Motor neuron (in vitro differentiated cells): ENCODE measurements around the gene OLFM2. TPM values are rescaled to one million over a fixed set of nuclear protein-coding genes. Genes with fewer than 3 reads are reported as not detected.
"Not testable (repeated sequence)": the region's sequence is repeated elsewhere in the genome, so short reads cannot be mapped to it uniquely, and the experiment has no call there.

Experiments
- ATAC-seq, 8 experiments: fragments of 200-7000 bp; cut with Tn5 transposase; replicated peaks in 6 of 8; 2 replicates each; pipeline ENCODE4 v1.8.0; 2021; ENCODE audit warnings: mild to moderate bottlenecking in 8 of 8, moderate library complexity in 8 of 8
- H3K27ac ChIP-seq, 2 donors: fragments of 250-450 bp; sonication (Bioruptor Pico); 2 replicates each; pipeline ENCODE4 v1.9.0; 2021; ENCODE audit warnings: antibody characterized with exemption in 2 of 2, mild to moderate bottlenecking in 2 of 2, moderate library complexity in 1 of 2
- H3K4me1 ChIP-seq, 2 donors: fragments of 250-450 bp; sonication (Bioruptor Pico); replicated peaks in 1 of 2; 2 replicates each; pipeline ENCODE4 v1.6.1; 2021; ENCODE audit warnings: antibody characterized with exemption in 2 of 2, mild to moderate bottlenecking in 2 of 2, moderate library complexity in 1 of 2
- H3K4me3 ChIP-seq, 5 donors: fragments of 250-450 bp; sonication (Bioruptor Pico); 2 replicates each; pipeline ENCODE4 v1.9.0; 2021; ENCODE audit warnings: antibody characterized with exemption in 5 of 5, mild to moderate bottlenecking in 5 of 5, moderate library complexity in 4 of 5
- WGBS, 10 experiments: fragments of 450-650 bp; shearing (Covaris generic); methylation state at CpG; one replicate each; pipeline ENCODE4 v1.0.0; 2022; 5-methylcytosine and 5-hydroxymethylcytosine counted together
- in situ Hi-C, 9 experiments: fragments of 400-800 bp; cut with MboI; loops; one replicate each; pipeline ENCODE4 v1.15.0; 2021; ENCODE audit warnings: low sequenced_read_pairs in 9 of 9, low pct_unique_long_range_greater_than_20kb in 2 of 9; ENCODE audit not compliant: unreplicated experiment in 9 of 9
- total RNA-seq, 8 experiments: library from RNA; unstranded; fragments of 300-600 nt; gene quantifications; 2 replicates each; pipeline versions ENCODE4 v1.2.3 to v1.2.4, GENCODE V29; 2022

Gene OLFM2
- total RNA-seq, 8 experiments from 2014 or later, result 2.1 to 53.1 (median 32.9) TPM

DNA sequence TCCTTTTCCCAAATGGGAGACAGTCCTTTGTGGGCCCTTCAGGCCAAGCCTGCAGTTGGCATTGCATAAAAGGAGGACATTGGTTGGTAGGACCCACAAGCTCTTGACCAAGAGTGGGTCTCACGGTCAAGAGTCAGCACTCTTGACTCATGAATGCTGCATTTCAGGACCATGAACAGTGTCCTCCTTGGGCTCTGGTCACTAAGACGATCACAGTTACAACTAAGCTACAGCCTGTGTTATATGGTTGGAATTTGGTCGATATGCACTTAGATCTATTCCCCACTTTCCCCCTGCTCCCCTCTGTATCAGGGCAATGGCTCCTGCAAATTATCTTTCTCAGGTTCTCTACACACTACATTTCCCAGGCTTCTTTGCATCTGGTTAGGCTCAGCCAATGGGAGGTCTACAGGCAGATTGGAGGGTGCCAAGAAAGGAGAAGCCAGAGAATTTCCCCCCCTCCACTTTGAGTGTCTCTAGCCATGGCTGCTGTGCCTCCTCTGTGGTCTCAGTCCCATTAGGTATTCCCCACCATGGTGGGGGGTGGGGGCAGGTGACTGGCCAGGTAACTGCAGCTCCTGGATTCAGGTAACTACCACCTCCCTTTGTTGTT, 3.1 kb upstream of the OLFM2 start:
- in situ Hi-C loops, result loop anchor here in 6 of 9 experiments (10.0 to 25.0 kb wide), 5 partner anchors 85 to 448 kb away; partner anchors contain the start of genes S1PR2 (in 3 of the 6), ICAM1 (in 1 of the 6), MRPL4 (in 1 of the 6) and TYK2 (in 1 of the 6)
- no peak overlapping the region for H3K27ac ChIP-seq
- peak in 1 of 8 experiments; percentile 25 for ATAC-seq
- peaks cover 7 to 10% of the 10 kb centered on the region in 2 donors for H3K4me1 ChIP-seq
- H3K4me3 ChIP-seq, result no peak overlapping the region
- 47 to 66% (median 62%) methylated on average over 1 to 3 of the region's 3 CpGs; no CpG with 5 or more reads in 6 of the 10 experiments for WGBS, 10 experiments

DNA sequence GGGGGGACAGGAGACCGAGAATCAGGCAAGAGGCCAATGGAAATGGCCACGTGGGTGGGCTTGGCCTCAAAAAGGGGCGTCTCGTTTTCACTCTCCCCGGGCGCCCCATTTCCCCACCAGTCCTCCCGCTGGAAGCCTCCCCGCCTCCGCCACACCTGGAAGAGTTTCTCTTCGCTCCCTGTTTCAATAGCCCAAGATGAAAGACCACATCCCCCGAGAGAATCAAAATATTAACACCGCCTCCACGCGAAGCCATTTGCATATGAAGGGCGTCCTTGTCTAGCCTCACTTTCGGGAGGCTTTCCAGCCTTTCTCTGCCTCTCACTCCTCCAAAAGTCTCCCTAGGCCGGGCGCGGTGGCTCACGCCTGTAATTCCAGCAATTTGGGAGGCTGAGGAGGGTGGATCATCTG, 691 bp upstream of the OLFM2 start:
- WGBS, 10 experiments, result 0 to 60% (median 56%) methylated on average over 1 to 4 of the region's 20 CpGs; no CpG with 5 or more reads in 5 of the 10 experiments
- no peak for ATAC-seq
- no peak overlapping the region for H3K27ac ChIP-seq
- peak overlapping the region in 4 of 5 donors; percentile 57 to 94 (median 76) for H3K4me3 ChIP-seq
- in situ Hi-C loops, result loop anchor here in 6 of 9 experiments (10.0 to 25.0 kb wide), 5 partner anchors 88 to 450 kb away; partner anchors contain the start of genes S1PR2 (in 3 of the 6), ICAM1 (in 1 of the 6), MRPL4 (in 1 of the 6) and TYK2 (in 1 of the 6)
- peaks cover 10 to 17% of the 10 kb centered on the region in 2 donors for H3K4me1 ChIP-seq

GRCh38 chr19:9935506-9936325, 599 bp downstream of the OLFM2 start:
- in situ Hi-C loops, result loop anchor here in 6 of 9 experiments (10.0 to 25.0 kb wide), 5 partner anchors 89 to 452 kb away; partner anchors contain the start of genes S1PR2 (in 3 of the 6), ICAM1 (in 1 of the 6), MRPL4 (in 1 of the 6) and TYK2 (in 1 of the 6)
- H3K4me3 ChIP-seq, result peak overlapping the region; percentile 57 to 94 (median 68)
- H3K27ac ChIP-seq, result peak overlapping the region in 1 of 2 donors; percentile 5
- 0 to 20% (median 3%) methylated on average over 1 to 6 of the region's 44 CpGs; no CpG with 5 or more reads in 6 of the 10 experiments for WGBS, 10 experiments
- peak in 5 of 8 experiments; percentile 21 to 46 (median 36) for ATAC-seq
- peaks cover 10 to 17% of the 10 kb centered on the region in 2 donors for H3K4me1 ChIP-seq

DNA sequence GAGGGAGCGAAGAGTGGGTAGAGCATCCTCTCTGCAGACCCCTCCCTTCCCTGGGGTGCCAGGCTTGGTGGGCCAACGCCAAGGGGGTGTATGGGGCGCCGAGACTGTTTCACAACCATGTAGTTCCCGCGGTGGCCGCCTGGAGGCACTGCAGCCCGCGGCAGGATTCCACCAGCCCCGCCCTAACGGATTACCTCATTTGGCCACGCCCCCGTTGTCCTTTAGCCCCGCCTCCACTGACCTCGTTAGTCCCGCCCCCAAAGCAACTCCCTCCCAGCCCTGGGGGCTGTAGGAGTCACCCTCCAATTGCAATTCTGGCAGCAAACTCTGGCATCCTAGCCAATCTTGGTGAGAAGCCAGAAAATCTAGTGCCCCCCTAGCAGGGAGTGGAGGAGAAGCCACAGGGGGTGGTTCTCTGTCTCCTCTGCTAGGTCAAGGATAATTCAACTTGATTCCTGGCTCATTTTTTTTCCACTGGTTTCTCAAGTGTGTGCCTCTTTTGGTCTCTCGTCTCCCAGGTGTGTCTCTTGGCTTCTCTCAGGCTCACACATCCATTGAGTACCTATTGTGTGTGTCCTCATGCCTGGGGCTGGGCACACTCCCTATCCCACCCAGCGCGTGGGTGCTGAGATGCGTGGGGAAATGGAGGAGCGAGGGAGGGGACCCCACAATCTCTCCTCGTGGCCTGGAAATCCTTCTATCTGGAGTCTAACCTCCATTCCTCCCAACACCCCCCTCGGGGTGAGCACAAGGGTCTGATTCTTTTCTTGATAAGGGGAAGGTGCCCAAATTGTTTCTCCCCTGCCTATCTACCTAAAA, 2.0 kb downstream of the OLFM2 start:
- Histone ChIP-seq H3K4me3 (peak overlapping the region; percentile 57 to 94 (median 68)), H3K4me1 (peaks cover 10 to 17% of the 10 kb centered on the region in 2 donors), H3K27ac (no peak overlapping the region)
- 0 to 41% (median 0%) methylated on average over 2 to 4 of the region's 23 CpGs; no CpG with 5 or more reads in 3 of the 10 experiments for WGBS, 10 experiments
- in situ Hi-C loops, result loop anchor here in 6 of 9 experiments (10.0 to 25.0 kb wide), 5 partner anchors 90 to 453 kb away; partner anchors contain the start of genes S1PR2 (in 3 of the 6), ICAM1 (in 1 of the 6), MRPL4 (in 1 of the 6) and TYK2 (in 1 of the 6)
- peak; percentile 51 to 73 (median 60) for ATAC-seq

DNA sequence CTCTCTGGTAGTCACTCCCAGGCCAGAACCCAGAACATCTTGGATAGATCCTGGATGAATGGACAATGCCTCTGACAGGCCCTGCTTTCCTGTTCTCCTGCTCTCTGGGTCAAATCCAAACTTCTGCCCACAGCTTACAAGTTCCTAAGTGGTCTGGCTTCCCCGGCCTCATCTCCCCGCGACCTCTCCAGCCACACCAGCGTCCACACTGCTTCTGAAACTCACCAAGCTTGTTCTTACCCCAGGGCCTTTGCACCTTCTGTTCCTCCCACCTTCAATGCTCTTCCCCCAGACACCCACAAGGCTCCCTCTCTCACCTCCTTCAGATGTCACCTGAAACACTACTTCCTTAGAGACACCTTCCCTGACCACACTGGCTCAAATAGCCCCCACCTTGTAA, 3.5 kb downstream of the OLFM2 start:
- ATAC-seq, result no peak
- Histone ChIP-seq H3K27ac (no peak overlapping the region), H3K4me1 (peaks cover 10 to 17% of the 10 kb centered on the region in 2 donors), H3K4me3 (no peak overlapping the region)
- in situ Hi-C loops, result loop anchor here in 6 of 9 experiments (10.0 to 25.0 kb wide), 5 partner anchors 92 to 454 kb away; partner anchors contain the start of genes S1PR2 (in 3 of the 6), ICAM1 (in 1 of the 6), MRPL4 (in 1 of the 6) and TYK2 (in 1 of the 6)
- 53 to 86% (median 85%) methylated on average over 3 to 4 of the region's 4 CpGs; no CpG with 5 or more reads in 6 of the 10 experiments for WGBS, 10 experiments

DNA sequence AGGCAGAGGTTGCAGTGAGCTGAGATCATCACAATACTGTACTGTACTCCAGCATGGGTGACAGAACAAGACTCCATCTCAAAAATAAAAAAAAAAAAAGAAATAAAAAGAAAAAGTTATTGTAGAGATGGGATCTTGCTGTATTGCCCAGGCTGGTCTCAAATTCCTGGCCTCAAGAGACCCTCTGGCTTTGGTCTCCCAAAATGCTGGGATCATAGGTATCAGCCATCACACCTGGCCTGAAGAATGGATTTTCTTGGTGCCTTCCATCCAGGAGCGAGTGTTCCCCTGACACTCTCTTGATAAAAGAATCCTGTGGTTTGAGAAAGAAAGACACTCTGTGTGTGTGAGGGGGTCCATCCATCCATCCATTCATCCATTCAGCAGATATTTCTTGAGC, 4.7 kb downstream of the OLFM2 start:
- Histone ChIP-seq H3K4me1 (peaks cover 10 to 15% of the 10 kb centered on the region in 2 donors), H3K4me3 (no peak overlapping the region), H3K27ac (no peak overlapping the region)
- no peak for ATAC-seq
- in situ Hi-C loops, result loop anchor here in 6 of 9 experiments (10.0 to 25.0 kb wide), 5 partner anchors 93 to 456 kb away; partner anchors contain the start of genes S1PR2 (in 3 of the 6), ICAM1 (in 1 of the 6), MRPL4 (in 1 of the 6) and TYK2 (in 1 of the 6)
- WGBS, 10 experiments, result 80 to 100% (median 100%) methylated on average over 1 of the region's 1 CpG; no CpG with 5 or more reads in 4 of the 10 experiments

DNA sequence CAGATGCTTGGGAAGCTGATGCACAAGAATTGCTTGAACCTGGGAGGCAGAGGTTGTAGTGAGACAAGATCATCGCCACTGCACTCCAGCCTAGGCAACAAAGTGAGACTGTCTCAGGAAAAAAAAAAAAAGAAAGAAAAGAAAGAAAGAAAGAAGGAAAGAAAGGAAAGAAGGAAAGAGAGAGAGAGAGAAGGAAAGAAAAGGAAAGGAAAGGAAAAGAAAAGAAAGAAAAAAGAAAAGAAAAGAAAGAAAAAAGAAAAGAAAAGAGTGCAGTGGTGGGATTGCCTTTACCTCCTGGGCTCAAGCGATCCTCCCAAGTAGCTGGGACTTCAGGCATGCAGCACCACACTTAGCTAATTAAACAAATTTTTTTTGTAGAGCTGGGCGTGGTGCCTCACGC, 12.9 kb downstream of the OLFM2 start:
- ATAC-seq, result no peak
- H3K27ac ChIP-seq, result no peak overlapping the region
- no peaks in the 10 kb centered on the region for H3K4me1 ChIP-seq
- H3K4me3 ChIP-seq, result no peak overlapping the region
- 65 to 100% (median 88%) methylated on average over 1 to 4 of the region's 4 CpGs for WGBS, 10 experiments
- in situ Hi-C loops, result loop anchor here in 1 of 9 experiments (10.0 kb wide), 1 partner anchor 181 kb away; the partner anchor contains the start of genes ANGPTL6 and PPAN

DNA sequence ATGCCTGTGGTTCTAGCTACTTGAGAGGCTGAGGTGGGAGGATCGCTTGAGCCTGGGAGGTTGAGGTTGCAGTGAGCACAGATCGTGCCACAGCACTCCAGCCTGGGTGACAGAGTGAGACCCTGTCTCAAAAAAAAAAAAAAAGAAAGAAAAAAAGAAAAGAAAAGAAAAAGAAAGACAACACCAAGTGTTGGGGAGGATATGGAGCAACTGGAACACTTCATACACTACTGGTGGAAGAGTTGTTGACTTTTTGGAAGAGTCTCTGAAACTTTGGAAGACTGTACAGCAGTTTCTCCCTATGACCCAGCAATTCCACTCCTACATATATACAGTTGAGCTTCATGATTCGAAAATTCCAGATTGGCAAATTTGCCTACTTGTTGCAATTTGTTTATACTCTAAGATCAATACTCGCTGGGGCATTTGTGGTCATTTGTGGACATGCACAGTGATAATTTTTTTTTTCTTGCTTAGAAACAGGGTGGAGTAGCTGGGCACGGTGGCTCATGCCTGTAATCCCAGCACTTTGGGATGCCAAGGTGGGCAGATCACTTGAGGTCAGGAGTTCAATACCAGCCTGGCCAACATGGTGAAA, 13.4 kb downstream of the OLFM2 start:
- ATAC-seq, H3K4me1 ChIP-seq, H3K4me3 ChIP-seq, H3K27ac ChIP-seq: not testable (repeated sequence)
- 40 to 100% (median 77%) methylated on average over 1 to 5 of the region's 5 CpGs for WGBS, 10 experiments
- in situ Hi-C loops, result loop anchor here in 1 of 9 experiments (10.0 kb wide), 1 partner anchor 182 kb away; the partner anchor contains the start of genes ANGPTL6 and PPAN

GRCh38 chr19:9917321-9917720, 19.0 kb downstream of the OLFM2 start:
- in situ Hi-C loops, result no loop called here
- Histone ChIP-seq H3K4me1 (peaks cover 4 to 6% of the 10 kb centered on the region in 2 donors), H3K4me3 (no peak overlapping the region), H3K27ac (no peak overlapping the region)
- peak in 7 of 8 experiments; percentile 19 to 74 (median 45) for ATAC-seq
- WGBS, 10 experiments, result 0 to 13% (median 0%) methylated on average over 1 to 3 of the region's 3 CpGs; no CpG with 5 or more reads in 3 of the 10 experiments

- Histone ChIP-seq H3K27ac (no peak overlapping the region), H3K4me3 (no peak overlapping the region), H3K4me1 (peaks cover 6 to 8% of the 10 kb centered on the region in 2 donors)
- in situ Hi-C loops, result no loop called here
- no peak for ATAC-seq
- WGBS, 10 experiments, result 0 to 100% (median 48%) methylated on average over 1 to 6 of the region's 6 CpGs; no CpG with 5 or more reads in 3 of the 10 experiments
Observed at GRCh38 chr19:9916719-9917118, 19.6 kb downstream of the OLFM2 start.
